Neural progenitor cell (in vitro differentiated cells): ENCODE data around the gene CLINT1.

Source experiments
- EZH2 ChIP-seq: fragments of 200-600 bp; sonication (generic); IDR thresholded peaks from 2 replicates; pipeline ENCODE4 v1.6.1; 2017; ENCODE audit warnings: antibody characterized with exemption, mild to moderate bottlenecking, moderate library complexity
- TF ChIP-seq, protein P1 (sequence below): fragments of 200-600 bp; sonication (generic); IDR thresholded peaks from 2 replicates; pipeline ENCODE4 v1.5.1; 2017; ENCODE audit warnings: antibody characterized with exemption, mild to moderate bottlenecking

DNA sequence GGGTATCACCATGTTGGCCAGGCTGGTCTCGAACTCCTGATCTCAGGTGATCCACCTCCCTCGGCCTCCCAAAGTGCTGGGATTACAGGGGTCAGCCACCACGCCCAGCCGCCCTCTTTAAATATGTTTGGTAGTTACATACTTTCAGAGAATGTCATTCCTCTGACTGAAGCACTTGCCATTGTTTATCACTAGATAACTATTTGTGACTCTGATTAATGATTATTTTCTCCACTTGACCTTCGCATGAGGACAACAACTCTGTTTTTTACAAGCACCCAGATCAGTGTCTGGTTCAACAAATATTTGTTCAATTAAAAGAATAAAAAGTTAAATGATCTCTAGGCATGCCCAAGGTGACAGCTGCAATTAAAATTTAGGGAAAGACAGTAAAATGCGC is 56.2 kb downstream of the CLINT1 start:
- TF ChIP-seq, protein P1, sequence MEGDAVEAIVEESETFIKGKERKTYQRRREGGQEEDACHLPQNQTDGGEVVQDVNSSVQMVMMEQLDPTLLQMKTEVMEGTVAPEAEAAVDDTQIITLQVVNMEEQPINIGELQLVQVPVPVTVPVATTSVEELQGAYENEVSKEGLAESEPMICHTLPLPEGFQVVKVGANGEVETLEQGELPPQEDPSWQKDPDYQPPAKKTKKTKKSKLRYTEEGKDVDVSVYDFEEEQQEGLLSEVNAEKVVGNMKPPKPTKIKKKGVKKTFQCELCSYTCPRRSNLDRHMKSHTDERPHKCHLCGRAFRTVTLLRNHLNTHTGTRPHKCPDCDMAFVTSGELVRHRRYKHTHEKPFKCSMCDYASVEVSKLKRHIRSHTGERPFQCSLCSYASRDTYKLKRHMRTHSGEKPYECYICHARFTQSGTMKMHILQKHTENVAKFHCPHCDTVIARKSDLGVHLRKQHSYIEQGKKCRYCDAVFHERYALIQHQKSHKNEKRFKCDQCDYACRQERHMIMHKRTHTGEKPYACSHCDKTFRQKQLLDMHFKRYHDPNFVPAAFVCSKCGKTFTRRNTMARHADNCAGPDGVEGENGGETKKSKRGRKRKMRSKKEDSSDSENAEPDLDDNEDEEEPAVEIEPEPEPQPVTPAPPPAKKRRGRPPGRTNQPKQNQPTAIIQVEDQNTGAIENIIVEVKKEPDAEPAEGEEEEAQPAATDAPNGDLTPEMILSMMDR, result no peak
- no peak for TF ChIP-seq EZH2
